Measurements from ENCODE around the gene TTC39A. TPM values are rescaled to one million over a fixed set of nuclear protein-coding genes. Genes with fewer than 3 reads are reported as not detected.

TTC39A gene
- total RNA-seq, 1 donor from 2014 or later: 2.1 TPM

DNA sequence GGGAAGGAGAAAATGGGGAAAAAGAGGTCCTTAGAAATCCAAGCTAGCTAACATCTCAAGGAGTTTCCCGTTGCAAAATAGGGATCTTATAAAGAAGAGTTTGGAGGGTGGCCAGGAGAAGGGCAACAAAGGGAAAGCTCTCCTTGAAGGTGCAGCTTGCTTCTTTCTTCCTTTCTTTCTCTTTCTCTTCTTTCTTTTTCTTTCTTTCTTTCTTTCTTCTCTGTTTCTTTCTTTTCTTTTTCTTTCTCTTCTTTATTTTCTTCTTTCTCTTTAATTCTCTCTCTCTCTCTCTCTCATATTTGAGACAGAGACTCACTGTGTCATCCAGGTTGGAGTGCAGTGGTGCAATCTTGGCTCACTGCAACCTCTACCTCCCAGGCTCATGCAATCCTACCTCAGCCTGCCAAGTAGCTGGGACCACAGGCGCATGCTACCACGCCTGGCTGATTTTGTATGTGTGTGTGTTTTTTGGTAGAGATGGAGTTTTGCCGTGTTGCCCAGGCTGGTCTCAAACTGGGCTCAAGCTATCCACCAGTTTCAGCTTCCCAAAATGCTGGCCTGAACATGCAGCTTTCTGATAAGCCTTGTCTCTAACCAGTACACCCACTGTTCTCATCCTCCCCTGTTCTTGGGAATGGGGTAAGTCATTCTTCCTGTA lies 49.9 kb downstream of the TTC39A start:
- Histone ChIP-seq H3K4me1 (ENCODE audit: control insufficient read depth in 3 of 3, insufficient read depth in 3 of 3, low read length in 3 of 3) (peaks cover 3 to 8% (median 6%) of the 10 kb centered on the region in 3 donors), H3K9me3 (ENCODE audit: control insufficient read depth in 3 of 3, low read length in 3 of 3) (no peaks in the 10 kb centered on the region), H3K9ac (ENCODE audit: low read depth in 1 of 3, low read length in 3 of 3) (no peak overlapping the region), H3K36me3 (ENCODE audit: control insufficient read depth in 3 of 3, insufficient read depth in 3 of 3, low read length in 3 of 3) (peaks cover 0 to 5% (median 4%) of the 10 kb centered on the region in 3 donors), H3K27me3 (ENCODE audit: control insufficient read depth in 3 of 3, insufficient read depth in 3 of 3, low read length in 3 of 3) (no peaks in the 10 kb centered on the region), H3K27ac (ENCODE audit: low read depth, low read length) (no peak overlapping the region), H3K4me3 (ENCODE audit: low read length in 3 of 3) (no peak overlapping the region)

DNA sequence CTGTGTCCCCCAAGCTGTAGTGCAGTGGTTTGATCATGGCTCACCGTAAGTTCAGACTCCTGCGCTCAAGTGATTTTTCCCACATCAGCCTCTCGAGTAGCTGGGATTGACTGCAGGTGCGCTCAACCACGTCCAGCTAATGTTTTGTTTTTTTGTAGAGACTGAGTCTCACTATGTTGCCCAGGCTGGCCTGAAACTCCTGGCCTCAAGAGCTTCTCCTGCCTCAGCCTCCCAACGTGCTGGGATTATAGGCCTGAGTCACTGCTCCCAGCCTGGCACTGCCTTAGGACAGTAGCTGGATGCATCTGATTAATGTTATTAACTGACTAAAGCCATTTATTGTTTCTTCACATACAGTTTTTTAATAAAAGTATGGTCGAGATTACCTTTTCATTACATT lies 54.1 kb downstream of the TTC39A start:
- peaks cover 0 to 5% (median 4%) of the 10 kb centered on the region in 3 donors for H3K36me3 ChIP-seq (ENCODE audit: control insufficient read depth in 3 of 3, insufficient read depth in 3 of 3, low read length in 3 of 3)
- H3K9me3 ChIP-seq (ENCODE audit: control insufficient read depth in 3 of 3, low read length in 3 of 3): no peaks in the 10 kb centered on the region
- no peak overlapping the region for H3K9ac ChIP-seq (ENCODE audit: low read depth in 1 of 3, low read length in 3 of 3)
- no peaks in the 10 kb centered on the region for H3K27me3 ChIP-seq (ENCODE audit: control insufficient read depth in 3 of 3, insufficient read depth in 3 of 3, low read length in 3 of 3)
- H3K4me3 ChIP-seq (ENCODE audit: low read length in 3 of 3): no peak overlapping the region
- no peaks in the 10 kb centered on the region for H3K4me1 ChIP-seq (ENCODE audit: control insufficient read depth in 3 of 3, insufficient read depth in 3 of 3, low read length in 3 of 3)
- H3K27ac ChIP-seq (ENCODE audit: low read depth, low read length): no peak overlapping the region

DNA sequence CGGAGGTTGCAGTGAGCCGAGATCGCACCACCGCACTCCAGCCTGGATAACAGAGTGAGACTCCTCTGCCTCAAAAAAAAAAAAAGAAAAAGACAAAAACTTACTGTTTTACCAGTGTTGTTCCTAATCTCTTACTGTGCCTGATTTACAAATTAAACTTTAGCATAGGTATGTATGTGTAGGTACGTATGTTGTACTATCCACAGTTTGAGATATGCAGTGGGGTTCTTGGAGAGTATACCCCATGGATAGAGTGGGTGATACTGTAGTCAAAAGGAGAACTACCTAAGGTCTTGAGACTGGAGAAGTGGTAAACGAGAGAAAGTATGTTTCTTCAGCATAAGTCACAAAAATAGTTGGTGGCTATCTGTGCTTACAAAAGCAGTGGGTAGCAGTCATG lies 55.7 kb downstream of the TTC39A start:
- Histone ChIP-seq H3K9ac (ENCODE audit: low read depth in 1 of 3, low read length in 3 of 3) (no peak overlapping the region), H3K9me3 (ENCODE audit: control insufficient read depth in 3 of 3, low read length in 3 of 3) (no peaks in the 10 kb centered on the region), H3K27me3 (ENCODE audit: control insufficient read depth in 3 of 3, insufficient read depth in 3 of 3, low read length in 3 of 3) (no peaks in the 10 kb centered on the region), H3K4me3 (ENCODE audit: low read length in 3 of 3) (no peak overlapping the region), H3K36me3 (ENCODE audit: control insufficient read depth in 3 of 3, insufficient read depth in 3 of 3, low read length in 3 of 3) (peaks cover 0 to 11% (median 7%) of the 10 kb centered on the region in 3 donors), H3K27ac (ENCODE audit: low read depth, low read length) (no peak overlapping the region), H3K4me1 (ENCODE audit: control insufficient read depth in 3 of 3, insufficient read depth in 3 of 3, low read length in 3 of 3) (peaks cover 0 to 4% (median 2%) of the 10 kb centered on the region in 3 donors)

GRCh38 chr1:51272916-51273315 lies 57.4 kb downstream of the TTC39A start:
- peaks cover 0 to 7% (median 4%) of the 10 kb centered on the region in 3 donors for H3K4me1 ChIP-seq (ENCODE audit: control insufficient read depth in 3 of 3, insufficient read depth in 3 of 3, low read length in 3 of 3)
- H3K9ac ChIP-seq (ENCODE audit: low read depth in 1 of 3, low read length in 3 of 3): no peak overlapping the region
- H3K27me3 ChIP-seq (ENCODE audit: control insufficient read depth in 3 of 3, insufficient read depth in 3 of 3, low read length in 3 of 3): no peaks in the 10 kb centered on the region
- no peak overlapping the region for H3K27ac ChIP-seq (ENCODE audit: low read depth, low read length)
- peaks cover 0 to 11% (median 7%) of the 10 kb centered on the region in 3 donors for H3K36me3 ChIP-seq (ENCODE audit: control insufficient read depth in 3 of 3, insufficient read depth in 3 of 3, low read length in 3 of 3)
- no peak overlapping the region for H3K4me3 ChIP-seq (ENCODE audit: low read length in 3 of 3)
- no peaks in the 10 kb centered on the region for H3K9me3 ChIP-seq (ENCODE audit: control insufficient read depth in 3 of 3, low read length in 3 of 3)

DNA sequence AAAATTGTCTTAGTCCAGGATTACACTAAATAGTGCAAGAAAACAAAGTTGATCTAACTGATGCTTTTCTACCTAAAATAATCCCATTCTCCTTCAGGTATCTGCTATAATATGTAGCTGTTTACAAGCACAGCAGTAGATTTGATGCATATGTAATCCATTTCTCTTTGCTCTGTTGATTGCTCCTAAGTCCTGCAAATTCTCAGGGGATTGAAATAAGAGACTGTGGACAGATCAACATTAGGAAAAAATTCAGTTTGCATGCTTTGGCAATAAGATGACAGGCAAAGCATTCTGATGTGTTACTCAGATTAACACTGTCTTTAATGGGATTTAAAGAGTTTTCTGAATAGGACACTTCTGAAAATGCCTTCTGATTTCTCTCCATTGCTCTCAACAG lies 59.6 kb downstream of the TTC39A start:
- Histone ChIP-seq H3K4me3 (ENCODE audit: low read length in 3 of 3) (no peak overlapping the region), H3K9me3 (ENCODE audit: control insufficient read depth in 3 of 3, low read length in 3 of 3) (no peaks in the 10 kb centered on the region), H3K9ac (ENCODE audit: low read depth in 1 of 3, low read length in 3 of 3) (no peak overlapping the region), H3K27me3 (ENCODE audit: control insufficient read depth in 3 of 3, insufficient read depth in 3 of 3, low read length in 3 of 3) (no peaks in the 10 kb centered on the region), H3K27ac (ENCODE audit: low read depth, low read length) (no peak overlapping the region), H3K4me1 (ENCODE audit: control insufficient read depth in 3 of 3, insufficient read depth in 3 of 3, low read length in 3 of 3) (peaks cover 3 to 10% (median 8%) of the 10 kb centered on the region in 3 donors), H3K36me3 (ENCODE audit: control insufficient read depth in 3 of 3, insufficient read depth in 3 of 3, low read length in 3 of 3) (peaks cover 0 to 5% (median 3%) of the 10 kb centered on the region in 3 donors)

DNA sequence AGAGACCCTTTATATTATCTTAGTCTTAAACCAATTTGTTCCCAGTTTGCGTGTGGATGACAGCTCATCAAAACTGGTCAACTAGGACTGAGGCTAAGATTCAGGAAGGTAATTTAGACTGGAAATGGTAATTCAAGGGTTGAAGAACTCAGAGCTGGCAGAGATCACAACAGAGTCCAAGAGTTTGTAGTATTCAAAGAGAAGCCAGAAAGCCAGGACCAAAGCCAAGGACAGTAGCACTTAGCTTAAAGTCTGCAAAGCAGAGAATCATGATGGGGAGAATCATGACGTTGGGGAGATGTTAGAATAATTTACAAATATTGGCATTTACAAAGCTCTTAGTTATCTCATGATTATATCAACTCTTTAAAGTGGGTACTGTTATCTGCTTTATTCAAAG lies 61.7 kb downstream of the TTC39A start:
- H3K36me3 ChIP-seq (ENCODE audit: control insufficient read depth in 3 of 3, insufficient read depth in 3 of 3, low read length in 3 of 3): peaks cover 0 to 5% (median 3%) of the 10 kb centered on the region in 3 donors
- H3K9ac ChIP-seq (ENCODE audit: low read depth in 1 of 3, low read length in 3 of 3): no peak overlapping the region
- H3K4me3 ChIP-seq (ENCODE audit: low read length in 3 of 3): no peak overlapping the region
- no peak overlapping the region for H3K27ac ChIP-seq (ENCODE audit: low read depth, low read length)
- no peaks in the 10 kb centered on the region for H3K27me3 ChIP-seq (ENCODE audit: control insufficient read depth in 3 of 3, insufficient read depth in 3 of 3, low read length in 3 of 3)
- peaks cover 13 to 23% (median 19%) of the 10 kb centered on the region in 3 donors for H3K4me1 ChIP-seq (ENCODE audit: control insufficient read depth in 3 of 3, insufficient read depth in 3 of 3, low read length in 3 of 3)
- H3K9me3 ChIP-seq (ENCODE audit: control insufficient read depth in 3 of 3, low read length in 3 of 3): no peaks in the 10 kb centered on the region

- no peaks in the 10 kb centered on the region for H3K9me3 ChIP-seq (ENCODE audit: control insufficient read depth in 3 of 3, low read length in 3 of 3)
- no peak overlapping the region for H3K27ac ChIP-seq (ENCODE audit: low read depth, low read length)
- no peaks in the 10 kb centered on the region for H3K27me3 ChIP-seq (ENCODE audit: control insufficient read depth in 3 of 3, insufficient read depth in 3 of 3, low read length in 3 of 3)
- H3K9ac ChIP-seq (ENCODE audit: low read depth in 1 of 3, low read length in 3 of 3): no peak overlapping the region
- H3K36me3 ChIP-seq (ENCODE audit: control insufficient read depth in 3 of 3, insufficient read depth in 3 of 3, low read length in 3 of 3): peaks cover 0 to 5% (median 3%) of the 10 kb centered on the region in 3 donors
- peaks cover 15 to 31% (median 26%) of the 10 kb centered on the region in 3 donors for H3K4me1 ChIP-seq (ENCODE audit: control insufficient read depth in 3 of 3, insufficient read depth in 3 of 3, low read length in 3 of 3)
- no peak overlapping the region for H3K4me3 ChIP-seq (ENCODE audit: low read length in 3 of 3)
Measured at GRCh38 chr1:51266791-51267190, 63.6 kb downstream of the TTC39A start.

GRCh38 chr1:51266181-51266580 lies 64.2 kb downstream of the TTC39A start:
- Histone ChIP-seq H3K27ac (ENCODE audit: low read depth, low read length) (no peak overlapping the region), H3K4me1 (ENCODE audit: control insufficient read depth in 3 of 3, insufficient read depth in 3 of 3, low read length in 3 of 3) (peaks cover 21 to 34% (median 28%) of the 10 kb centered on the region in 3 donors)

DNA sequence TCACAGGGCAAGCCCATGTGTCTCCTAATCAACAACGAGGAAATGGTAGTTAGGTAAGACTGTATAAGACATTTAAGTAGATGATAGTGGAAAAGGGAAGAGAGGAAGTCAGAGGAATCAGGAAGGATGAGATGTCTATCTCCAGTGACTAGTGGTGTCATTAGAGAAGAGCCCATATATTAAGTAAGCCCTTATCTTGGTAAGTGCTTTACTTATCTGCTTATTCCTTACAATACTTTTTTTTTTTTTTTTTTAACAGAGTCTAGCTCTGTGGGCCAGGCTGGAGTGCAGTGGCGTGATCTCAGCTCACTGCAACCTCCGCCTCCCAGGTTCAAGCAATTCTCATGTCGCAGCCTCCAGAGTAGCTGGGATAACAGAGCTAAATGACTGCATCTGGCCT lies 64.7 kb downstream of the TTC39A start:
- Histone ChIP-seq H3K4me1 (ENCODE audit: control insufficient read depth in 3 of 3, insufficient read depth in 3 of 3, low read length in 3 of 3) (peaks cover 23 to 33% (median 30%) of the 10 kb centered on the region in 3 donors), H3K9me3 (ENCODE audit: control insufficient read depth in 3 of 3, low read length in 3 of 3) (no peaks in the 10 kb centered on the region), H3K27me3 (ENCODE audit: control insufficient read depth in 3 of 3, insufficient read depth in 3 of 3, low read length in 3 of 3) (no peaks in the 10 kb centered on the region), H3K9ac (ENCODE audit: low read depth in 1 of 3, low read length in 3 of 3) (no peak overlapping the region), H3K27ac (ENCODE audit: low read depth, low read length) (no peak overlapping the region), H3K36me3 (ENCODE audit: control insufficient read depth in 3 of 3, insufficient read depth in 3 of 3, low read length in 3 of 3) (peaks cover 0 to 3% (median 0%) of the 10 kb centered on the region in 3 donors), H3K4me3 (ENCODE audit: low read length in 3 of 3) (no peak overlapping the region)

More at GRCh38 chr1:51266181-51266580, 64.2 kb downstream of the TTC39A start:
- no peaks in the 10 kb centered on the region for H3K9me3 ChIP-seq (ENCODE audit: control insufficient read depth in 3 of 3, low read length in 3 of 3)
- H3K36me3 ChIP-seq (ENCODE audit: control insufficient read depth in 3 of 3, insufficient read depth in 3 of 3, low read length in 3 of 3): peaks cover 0 to 5% (median 3%) of the 10 kb centered on the region in 3 donors
- no peak overlapping the region for H3K9ac ChIP-seq (ENCODE audit: low read depth in 1 of 3, low read length in 3 of 3)
- H3K4me3 ChIP-seq (ENCODE audit: low read length in 3 of 3): no peak overlapping the region
- no peaks in the 10 kb centered on the region for H3K27me3 ChIP-seq (ENCODE audit: control insufficient read depth in 3 of 3, insufficient read depth in 3 of 3, low read length in 3 of 3)

DNA sequence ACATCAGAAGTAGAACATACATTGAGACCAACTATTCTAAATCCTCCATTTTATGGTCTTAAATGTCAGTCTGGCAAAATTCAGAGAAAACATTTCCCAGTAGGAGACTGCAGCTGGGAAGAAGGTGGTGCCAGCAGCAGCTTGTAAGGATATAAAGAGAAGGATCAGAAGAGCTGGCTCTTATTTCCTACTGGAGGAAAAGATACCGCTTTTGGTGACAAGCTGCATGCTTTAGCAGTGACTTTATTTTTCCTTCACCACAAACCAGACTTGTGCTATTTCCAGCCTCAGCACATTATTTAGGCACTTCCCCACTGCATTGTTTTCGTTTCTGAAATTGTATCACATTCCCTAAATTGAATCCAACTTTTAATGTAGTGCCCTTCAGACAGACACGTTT lies 65.9 kb downstream of the TTC39A start:
- Histone ChIP-seq H3K9ac (ENCODE audit: low read depth in 1 of 3, low read length in 3 of 3) (peak overlapping the region in 1 of 3 donors; percentile 12), H3K4me3 (ENCODE audit: low read length in 3 of 3) (no peak overlapping the region), H3K4me1 (ENCODE audit: control insufficient read depth in 3 of 3, insufficient read depth in 3 of 3, low read length in 3 of 3) (peaks cover 26 to 38% (median 33%) of the 10 kb centered on the region in 3 donors)

More for the DNA sequence above, 65.9 kb downstream of the TTC39A start:
- Histone ChIP-seq H3K9me3 (ENCODE audit: control insufficient read depth in 3 of 3, low read length in 3 of 3) (no peaks in the 10 kb centered on the region), H3K27ac (ENCODE audit: low read depth, low read length) (no peak overlapping the region), H3K27me3 (ENCODE audit: control insufficient read depth in 3 of 3, insufficient read depth in 3 of 3, low read length in 3 of 3) (no peaks in the 10 kb centered on the region), H3K36me3 (ENCODE audit: control insufficient read depth in 3 of 3, insufficient read depth in 3 of 3, low read length in 3 of 3) (no peaks in the 10 kb centered on the region)
